ENCODE measurements around the gene TMEM171. TPM values are rescaled to one million over a fixed set of nuclear protein-coding genes. Genes with fewer than 3 reads are reported as not detected.

The TMEM171 gene
- total and polyA plus RNA-seq, 2 of the 4 experiments (the other 2 are of a cell fraction), result 3.0 to 5.1 TPM

DNA sequence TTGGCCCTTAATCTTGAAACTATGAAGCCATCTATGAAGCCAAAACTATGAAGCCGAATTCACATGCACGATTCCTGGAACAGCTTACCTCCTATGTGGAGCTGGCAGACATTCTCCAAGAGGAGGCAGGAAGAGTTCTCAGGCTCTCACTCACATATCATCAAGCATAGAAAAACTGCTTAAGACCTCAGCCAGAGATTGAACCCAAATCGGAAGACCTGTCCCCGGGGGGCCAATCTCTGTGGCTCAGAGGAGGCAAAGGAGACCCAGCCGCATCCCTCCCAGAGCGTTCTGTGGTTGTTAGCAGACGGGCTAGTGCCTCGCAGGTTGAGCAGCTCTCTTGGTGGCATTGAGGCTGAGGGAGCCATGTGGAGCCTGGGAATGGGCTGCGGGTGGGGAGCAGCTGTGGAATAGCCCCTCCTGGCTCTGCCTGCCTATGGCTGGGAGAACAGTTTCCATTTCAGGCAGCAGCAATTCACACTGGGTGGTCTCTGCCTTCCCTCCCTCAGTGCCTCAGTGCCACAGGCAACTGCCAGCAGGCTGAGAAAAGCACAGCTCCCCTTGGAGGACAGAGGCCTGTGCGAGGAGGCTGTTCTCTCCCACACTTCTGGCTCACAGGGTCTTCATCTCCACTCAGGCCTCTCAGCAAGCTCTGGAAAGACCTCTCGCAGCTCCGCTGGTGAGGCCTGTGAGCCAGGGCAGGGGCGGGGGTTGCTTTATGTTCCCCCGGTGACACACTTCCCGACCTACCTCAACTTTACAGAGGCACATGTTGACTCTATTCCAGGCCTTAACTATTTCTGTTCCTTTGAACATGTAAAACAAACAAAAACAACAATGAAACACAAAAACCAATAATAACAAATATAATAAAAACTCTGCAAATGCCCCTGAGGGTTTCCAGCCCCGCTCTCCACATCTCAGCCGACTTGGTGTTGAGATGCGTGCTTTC, 35.2 kb downstream of the TMEM171 start:
- H3K4me3 ChIP-seq (ENCODE audit: insufficient read depth, low read depth, low read length), result no peak overlapping the region
- peak overlapping the region; percentile 2 for H2AFZ ChIP-seq (replicated peaks; ENCODE audit: low read length, poor library complexity)
- H3K79me1 ChIP-seq (ENCODE audit: low read depth in 1 of 2, low read length in 2 of 2), result no peaks in the 10 kb centered on the region
- H3K9me3 ChIP-seq (ENCODE audit: control insufficient read depth, insufficient read depth, low read length), result no peaks in the 10 kb centered on the region
- no peak overlapping the region for H3K23ac ChIP-seq (ENCODE audit: low read depth, low read length)
- H3K27ac ChIP-seq (ENCODE audit: insufficient read depth, low read length), result no peak overlapping the region
- DNase-seq (no peak), ATAC-seq (ENCODE audit: low read depth) (no peak)
- no peak overlapping the region for H3K9ac ChIP-seq (ENCODE audit: low read depth, low read length)
- dilution Hi-C loops (cut with HindIII; ENCODE audit: low sequenced_read_pairs, unreplicated experiment), result no loop called here
- no peak overlapping the region for H2BK15ac ChIP-seq (ENCODE audit: low read depth, low read length)
- H4K8ac ChIP-seq (ENCODE audit: low read depth in 2 of 2, low read length in 2 of 2), result no peak overlapping the region
- H3K4me1 ChIP-seq (ENCODE audit: control insufficient read depth, insufficient read depth, low read length), result peaks cover 3% of the 10 kb centered on the region; the same call in 1 of the 2 replicates
- no peak overlapping the region for H3K14ac ChIP-seq (replicated peaks; ENCODE audit: low read depth, low read length)
- CTCF ChIA-PET, result interaction anchor here (0.5 kb wide), 1 partner anchor 72 kb away, joined by 3 read pairs; no protein-coding TSS in a partner anchor
- WGBS, 2 experiments (ENCODE audit: extremely low coverage in 2 of 2, insufficient read length in 1 of 2), result 80% methylated on average over 7 of the region's 18 CpGs; no CpG with 5 or more reads in 1 of the 2 experiments
- H2AK5ac ChIP-seq (ENCODE audit: low read depth, low read length), result no peak overlapping the region
- H4K5ac ChIP-seq (ENCODE audit: low read depth, low read length), result no peak overlapping the region
- no peak overlapping the region for H2BK20ac ChIP-seq (ENCODE audit: low read depth, low read length)
- no peaks in the 10 kb centered on the region for H4K20me1 ChIP-seq (ENCODE audit: insufficient read depth, low read length)
- H3K4me2 ChIP-seq (ENCODE audit: low read depth, low read length), result no peak overlapping the region
- no peak overlapping the region for H3K18ac ChIP-seq (ENCODE audit: low read depth, low read length)
- no peak for TF ChIP-seq SMC3 (IDR thresholded peaks at IDR 0.05; ENCODE audit: low read depth, low read length)
- TF ChIP-seq, protein P1, sequence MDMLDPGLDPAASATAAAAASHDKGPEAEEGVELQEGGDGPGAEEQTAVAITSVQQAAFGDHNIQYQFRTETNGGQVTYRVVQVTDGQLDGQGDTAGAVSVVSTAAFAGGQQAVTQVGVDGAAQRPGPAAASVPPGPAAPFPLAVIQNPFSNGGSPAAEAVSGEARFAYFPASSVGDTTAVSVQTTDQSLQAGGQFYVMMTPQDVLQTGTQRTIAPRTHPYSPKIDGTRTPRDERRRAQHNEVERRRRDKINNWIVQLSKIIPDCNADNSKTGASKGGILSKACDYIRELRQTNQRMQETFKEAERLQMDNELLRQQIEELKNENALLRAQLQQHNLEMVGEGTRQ (IDR thresholded peaks at IDR 0.05; ENCODE audit: low read depth, low read length), result no peak
- in situ Hi-C loops (cut with MboI; ENCODE audit: low sequenced_read_pairs), result no loop called here
- H2BK5ac ChIP-seq (ENCODE audit: low read depth, low read length, poor library complexity, severe bottlenecking), result no peak overlapping the region
- peaks cover 4% of the 10 kb centered on the region for H3K27me3 ChIP-seq (ENCODE audit: control insufficient read depth, insufficient read depth, low read length)
- no peak overlapping the region for H3K56ac ChIP-seq (ENCODE audit: extremely low read depth, insufficient read depth, low read length)
- 0 out of 2 replicates have a peak, but pooled peaks cover 3% of the 10 kb centered on the region for H3K9me1 ChIP-seq (ENCODE audit: insufficient read depth, low read length)
- no peak overlapping the region for H2BK120ac ChIP-seq (ENCODE audit: low read depth, low read length)
- no TSS peak for BruUV-seq (replicated peaks)
- no peaks in the 10 kb centered on the region for H3K36me3 ChIP-seq (ENCODE audit: control insufficient read depth, insufficient read depth, low read length)
- no peak overlapping the region for H4K91ac ChIP-seq (ENCODE audit: insufficient read depth, low read depth, low read length)
- no peak overlapping the region for H2AK9ac ChIP-seq (replicated peaks; ENCODE audit: low read depth, low read length, poor library complexity)
- POLR2A ChIA-PET (ENCODE audit: unreplicated experiment), result no interaction called here
- intact Hi-C loops (cut with micrococcal nuclease), result no loop called here
- H3K4ac ChIP-seq (ENCODE audit: low read depth, low read length), result no peak overlapping the region
